GM12878 (cell line): ENCODE measurements around the gene HSPA1B. TPM values are rescaled to one million over a fixed set of nuclear protein-coding genes. Genes with fewer than 3 reads are reported as not detected.

Source experiments
- ATAC-seq: fragments of 200-7000 bp; cut with Tn5 transposase; 3 replicates; pipeline ENCODE4 v1.9.1; 2020; ENCODE audit warnings: mild to moderate bottlenecking, moderate library complexity
- BruUV-seq: library from RNA; stranded (reverse); fragments of 400-500 nt; replicated peaks from 2 replicates; lab custom pipeline; 2021; lab: Mats Ljungman, UMichigan
- CTCF ChIA-PET: fragments of 300-600 bp; sonication (Branson Sonifier 250); formaldehyde crosslinking; extraction: SDS; loops from one replicate; lab custom pipeline; 2021; ENCODE audit warnings: inconsistent platforms; lab: Yijun Ruan, JAX
- POLR2A ChIA-PET: fragments of 350-600 bp; formaldehyde crosslinking; extraction: SDS; loops from one replicate; lab custom pipeline; 2021; ENCODE audit warnings: inconsistent platforms; lab: Charles Lee
- RAD21 ChIA-PET: fragments of 300-600 bp; sonication (Branson Sonifier 250); formaldehyde crosslinking; loops from one replicate; lab custom pipeline; 2023; ENCODE audit warnings: antibody characterized with exemption; ENCODE audit not compliant: unreplicated experiment; lab: Charles Lee
- SMC1A ChIA-PET: fragments of 300-600 bp; sonication (Branson Sonifier 250); formaldehyde crosslinking; loops from one replicate; lab custom pipeline; 2023; ENCODE audit not compliant: unreplicated experiment, uncharacterized antibody; lab: Charles Lee
- DNase-seq: peaks from one replicate; pipeline ENCODE4 v3.0.0-alpha.2; 2011; ENCODE audit warnings: low read depth, low spot score
- FAIRE-seq: peaks from 3 replicates; lab custom pipeline; 2011; peaks lifted over from hg19 to GRCh38; lab: Jason Lieb, UNC
- H2AFZ ChIP-seq: 2 replicates; pipeline ENCODE4 v1.6.0; 2011; ENCODE audit warnings: low read depth, low read length, control low read depth; ENCODE audit not compliant: control insufficient read depth
- H3K27ac ChIP-seq: 2 replicates; pipeline ENCODE4 v1.5.1; 2011; ENCODE audit warnings: control low read depth; ENCODE audit not compliant: control insufficient read depth, insufficient read depth
- H3K27me3 ChIP-seq, 2 experiments: replicated peaks in 1 of 2; 2 replicates each; pipeline versions ENCODE4 v1.6.0 to v1.6.1; 2011; ENCODE audit warnings: low read length in 1 of 2; ENCODE audit not compliant: control insufficient read depth in 2 of 2, insufficient read depth in 2 of 2
- H3K36me3 ChIP-seq, 2 experiments: 2 replicates each; pipeline ENCODE4 v1.5.1; 2011; ENCODE audit warnings: low read length in 1 of 2; ENCODE audit not compliant: control insufficient read depth in 2 of 2, insufficient read depth in 2 of 2
- H3K4me1 ChIP-seq: 2 replicates; pipeline ENCODE4 v1.6.1; 2011; ENCODE audit warnings: mild to moderate bottlenecking, low read length, moderate library complexity, mixed read lengths; ENCODE audit not compliant: control insufficient read depth, insufficient read depth
- H3K4me2 ChIP-seq: 2 replicates; pipeline ENCODE4 v1.6.0; 2011; ENCODE audit warnings: control low read depth; ENCODE audit not compliant: control insufficient read depth, insufficient read depth
- H3K4me3 ChIP-seq: fragments of 200-600 bp; sonication (generic); 2 replicates; pipeline ENCODE4 v1.5.1; 2016
- H3K79me2 ChIP-seq: 2 replicates; pipeline ENCODE4 v1.6.0; 2011; ENCODE audit warnings: low read length; ENCODE audit not compliant: control insufficient read depth, insufficient read depth
- H3K9ac ChIP-seq: 2 replicates; pipeline ENCODE4 v1.8.0; 2011; ENCODE audit warnings: low read length, control low read depth, mixed read lengths; ENCODE audit not compliant: control insufficient read depth, insufficient read depth
- H3K9me3 ChIP-seq: replicated peaks from 3 replicates; pipeline ENCODE4 v1.5.1; 2011; ENCODE audit warnings: mild to moderate bottlenecking, low read length; ENCODE audit not compliant: control insufficient read depth, insufficient read depth
- H4K20me1 ChIP-seq: 2 replicates; pipeline ENCODE4 v1.6.0; 2011; ENCODE audit not compliant: control insufficient read depth, insufficient read depth
- ASH2L ChIP-seq: fragments of 300-600, 200-600 bp; sonication (generic); IDR thresholded peaks from 2 replicates; pipeline ENCODE4 v1.6.1; 2017; ENCODE audit warnings: low read depth, mild to moderate bottlenecking, borderline replicate concordance
- BCL11A ChIP-seq: IDR thresholded peaks from 2 replicates; pipeline ENCODE4 v1.6.1; 2011; ENCODE audit warnings: low read depth, low read length
- CBFB ChIP-seq: IDR thresholded peaks from 2 replicates; pipeline ENCODE4 v1.6.1; 2016; ENCODE audit warnings: antibody characterized with exemption, low read depth
- CREM ChIP-seq: IDR thresholded peaks from 2 replicates; pipeline ENCODE4 v1.6.1; 2014; ENCODE audit warnings: antibody characterized with exemption, low read depth
- IKZF2 ChIP-seq, 2 experiments: fragments of 450-650 bp; IDR thresholded peaks; 2 replicates each; pipeline ENCODE4 v1.6.1; 2017; ENCODE audit warnings: mild to moderate bottlenecking in 2 of 2, moderate library complexity in 2 of 2
- IRF4 ChIP-seq: IDR thresholded peaks from 2 replicates; pipeline ENCODE4 v1.6.1; 2011; ENCODE audit warnings: low read depth, low read length
- LARP7 ChIP-seq: fragments of 450-650 bp; IDR thresholded peaks from 2 replicates; pipeline ENCODE4 v1.6.1; 2017; ENCODE audit warnings: mild to moderate bottlenecking
- MLLT1 ChIP-seq: fragments of 450-650 bp; IDR thresholded peaks from 2 replicates; pipeline ENCODE4 v1.6.1; 2016; ENCODE audit warnings: mild to moderate bottlenecking
- MYB ChIP-seq: fragments of 150-350 bp; IDR thresholded peaks from 2 replicates; pipeline ENCODE4 v1.6.1; 2014; ENCODE audit warnings: mild to moderate bottlenecking, low read depth, low read length, borderline replicate concordance
- NBN ChIP-seq: fragments of 450-650 bp; IDR thresholded peaks from 2 replicates; pipeline ENCODE4 v1.6.1; 2016
- PAX5 ChIP-seq: IDR thresholded peaks from 2 replicates; pipeline ENCODE4 v1.6.1; 2011; ENCODE audit warnings: low read depth, low read length, borderline replicate concordance
- PAX8 ChIP-seq: fragments of 450-650 bp; IDR thresholded peaks from 2 replicates; pipeline ENCODE4 v1.6.1; 2017; ENCODE audit warnings: mild to moderate bottlenecking, moderate library complexity
- PBX3 ChIP-seq: IDR thresholded peaks from 2 replicates; pipeline ENCODE4 v1.6.1; 2011; ENCODE audit warnings: mild to moderate bottlenecking, low read depth, low read length, moderate library complexity; ENCODE audit not compliant: insufficient replicate concordance
- POLR2A ChIP-seq: IDR thresholded peaks from 2 replicates; pipeline ENCODE4 v1.6.1; 2011; ENCODE audit warnings: low read depth, mild to moderate bottlenecking, low read length
- SMAD5 ChIP-seq: IDR thresholded peaks from 2 replicates; pipeline ENCODE4 v1.6.1; 2016; ENCODE audit warnings: antibody characterized with exemption, low read depth
- SMARCA5 ChIP-seq: fragments of 450-650 bp; IDR thresholded peaks from 2 replicates; pipeline ENCODE4 v1.6.1; 2017; ENCODE audit warnings: mild to moderate bottlenecking
- ZBTB40 ChIP-seq: fragments of 450-650 bp; IDR thresholded peaks from 2 replicates; pipeline ENCODE4 v1.6.1; 2016; ENCODE audit warnings: mild to moderate bottlenecking, moderate library complexity, borderline replicate concordance
- ZNF622 ChIP-seq: fragments of 450-650 bp; IDR thresholded peaks from 2 replicates; pipeline ENCODE4 v1.6.1; 2017; ENCODE audit warnings: mild to moderate bottlenecking, inconsistent platforms
- WGBS: methylation state at CpG from one replicate; pipeline ENCODE4 v1.1.6; 2016; ENCODE audit warnings: low lambda C conversion rate; ENCODE audit not compliant: insufficient replicate concordance, insufficient coverage; ENCODE audit errors: missing lambda C conversion rate; 5-methylcytosine and 5-hydroxymethylcytosine counted together
- in situ Hi-C: fragments of 300-500 bp; cut with MboI; formaldehyde crosslinking; loops from 9 replicates; pipeline ENCODE4 v1.14.3; 2018; ENCODE audit warnings: mixed read lengths
- intact Hi-C: fragments of 100-400 bp; cut with micrococcal nuclease; formaldehyde crosslinking; loops from one replicate; pipeline ENCODE4 v1.14.2; 2022; ENCODE audit not compliant: unreplicated experiment
- polyA plus RNA-seq, 11 experiments: library from polyadenylated mRNA; depleted of rRNA in 4 of 11; unstranded in 6 of 11; stranded (reverse) in 5 of 11; fragments of >200 nt; fragmentation: Nextera tagmentation in 4 of 11; fragmentation: Illumina TruSeq in 1 of 11; extraction: Ambion mirVana in 4 of 11; extraction: Trizol in 1 of 11; gene quantifications; 1 replicate in 1 of 11; 2 replicates in 10 of 11; pipeline versions ENCODE4 v1.2.1 to v1.2.3, GENCODE V29; 2011 to 2016; ENCODE audit warnings: inconsistent platforms in 2 of 11, missing spikeins in 2 of 11, low read depth in 1 of 11
- total RNA-seq, 4 experiments: library from RNA; depleted of rRNA in 3 of 4; stranded (reverse); fragments of >200 nt in 3 of 4; fragmentation: Illumina TruSeq in 1 of 4; extraction: Trizol in 1 of 4; gene quantifications; 2 replicates each; pipeline versions ENCODE4 v1.2.1 to v1.2.3, GENCODE V29; 2013 to 2021

HSPA1B gene
- total and polyA plus RNA-seq, 10 of the 15 experiments (the other 5 are each of a cell fraction or from before 2014, with no cell fraction given) = 0.11 to 40.5 (median 12.8) TPM

- H3K9me3 ChIP-seq = no peaks in the 10 kb centered on the region
- H3K4me3 ChIP-seq = peak within 1 kb of the TSS; percentile 92
- H4K20me1 ChIP-seq = no peaks in the 10 kb centered on the region
- peak within 1 kb of the TSS; percentile 85 for H2AFZ ChIP-seq
- H3K4me2 ChIP-seq = peak within 1 kb of the TSS; percentile 86
- intact Hi-C loops (no loop called here), in situ Hi-C loops (no loop called here)
- peaks cover 5% of the 10 kb centered on the region for H3K4me1 ChIP-seq
- SMC1A ChIA-PET = interaction anchor here (0.7 to 3.8 kb wide), 17 partner anchors 9 to 555 kb away, joined by 3 to 22 read pairs (median 6); partner anchors contain the start of genes CLIC1, DDAH2, HSPA1A and HSPA1B
- peak; percentile 89 for FAIRE-seq
- TSS peak; percentile 84 for BruUV-seq
- WGBS = 1% methylated on average over 51 of the region's 51 CpGs
- RAD21 ChIA-PET = interaction anchor here (0.7 to 3.1 kb wide), 18 partner anchors 8 to 258 kb away, joined by 3 to 37 read pairs (median 6); partner anchors contain the start of genes CLIC1, DDAH2, HSPA1A and HSPA1B
- CTCF ChIA-PET = interaction anchor here (0.7 to 4.1 kb wide), 15 partner anchors 9 to 98 kb away, joined by 3 to 26 read pairs (median 5); partner anchors contain the start of genes HSPA1A, HSPA1L, MSH5 and NEU1
- peak; percentile 98 for ATAC-seq
- H3K79me2 ChIP-seq = peaks cover 15% of the 10 kb centered on the region
- H3K9ac ChIP-seq = peak within 1 kb of the TSS; percentile 96
- no peaks in the 10 kb centered on the region for H3K27me3 ChIP-seq
- POLR2A ChIA-PET = interaction anchor here (0.6 to 3.5 kb wide), 25 partner anchors 9 to 265 kb away, joined by 3 to 44 read pairs (median 5); partner anchors contain the start of genes BAG6, CLIC1, DDX39B and EHMT2
- no peaks in the 10 kb centered on the region; a peak in 1 of 4 replicates for H3K36me3 ChIP-seq
- peak; percentile 74 for DNase-seq
- H3K27ac ChIP-seq = peak within 1 kb of the TSS; percentile 81
- TF ChIP-seq SMARCA5 (peak; percentile 72; the same call in 1 of the 2 replicates), POLR2A (peak; percentile 92), CBFB (0 out of 2 replicates have a peak, but pooled peaks have one; percentile 42), CREM (peak; percentile 96), PBX3 (no peak), PAX5 (0 out of 2 replicates have a peak, but pooled peaks have one; percentile 53), ASH2L (peak; percentile 38; the same call in 1 of the 2 replicates), LARP7 (peak; percentile 54), BCL11A (no peak), IRF4 (no peak), SMAD5 (peak; percentile 83; the same call in 1 of the 2 replicates), MLLT1 (peak; percentile 44; the same call in 1 of the 2 replicates), IKZF2 (IDR thresholded peaks at IDR 0.05) (peak; percentile 69 to 73), MYB (no peak), PAX8 (no peak), ZBTB40 (peak; percentile 42; the same call in 1 of the 2 replicates), NBN (peak; percentile 75; the same call in 1 of the 2 replicates), ZNF622 (no peak)
Measured at GRCh38 chr6:31806470-31807272, 20.9 kb upstream of the HSPA1B start, which contains the start of gene LSM2. Gene LSM2 (minus strand): TSS chr6:31806966. CDS start chr6:31806757, 209 bp downstream.
